Renal cortex interstitium (tissue), 11 donors: ENCODE data around the gene MGMT. TPM values are rescaled to one million over a fixed set of nuclear protein-coding genes. Genes with fewer than 3 reads are reported as not detected.

Experiments
- DNase-seq, 11 donors: peaks; one replicate each; pipeline ENCODE4 v3.0.0-alpha.2; 2013; ENCODE audit warnings: low read depth in 9 of 11, low spot score in 4 of 11; ENCODE audit errors: extremely low read depth in 1 of 11
- polyA plus RNA-seq, 3 donors: library from polyadenylated mRNA; unstranded; fragments of 120-200 nt; gene quantifications; one replicate each; pipeline ENCODE4 v1.2.1, GENCODE V29; 2013; ENCODE audit not compliant: insufficient read length in 3 of 3

MGMT gene
- polyA plus RNA-seq, 3 donors: 17.5 to 22.7 (median 20.5) TPM

GRCh38 chr10:129800796-129801340 lies 333.8 kb downstream of the MGMT start:
- no peak for DNase-seq

DNA sequence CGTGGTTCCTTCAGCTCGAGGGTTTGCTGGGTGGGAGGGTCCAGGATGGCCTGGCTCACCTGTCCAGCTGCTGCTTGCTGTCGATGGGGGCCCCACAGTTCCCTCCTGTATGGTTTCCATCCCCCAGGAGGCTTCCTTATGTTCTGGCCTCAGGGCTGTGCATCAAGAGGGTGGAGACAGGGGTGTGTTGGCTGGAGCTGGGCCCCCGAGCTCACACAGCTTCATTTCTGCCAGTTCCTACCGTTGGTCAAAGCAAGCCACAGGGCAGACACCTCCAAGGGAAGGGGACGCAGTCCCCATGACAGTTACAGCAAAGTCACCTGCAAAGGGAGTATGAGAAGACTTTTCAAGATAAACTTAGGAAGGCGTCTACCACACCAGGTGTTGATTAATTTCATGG lies 340.2 kb downstream of the MGMT start:
- DNase-seq: no peak

DNA sequence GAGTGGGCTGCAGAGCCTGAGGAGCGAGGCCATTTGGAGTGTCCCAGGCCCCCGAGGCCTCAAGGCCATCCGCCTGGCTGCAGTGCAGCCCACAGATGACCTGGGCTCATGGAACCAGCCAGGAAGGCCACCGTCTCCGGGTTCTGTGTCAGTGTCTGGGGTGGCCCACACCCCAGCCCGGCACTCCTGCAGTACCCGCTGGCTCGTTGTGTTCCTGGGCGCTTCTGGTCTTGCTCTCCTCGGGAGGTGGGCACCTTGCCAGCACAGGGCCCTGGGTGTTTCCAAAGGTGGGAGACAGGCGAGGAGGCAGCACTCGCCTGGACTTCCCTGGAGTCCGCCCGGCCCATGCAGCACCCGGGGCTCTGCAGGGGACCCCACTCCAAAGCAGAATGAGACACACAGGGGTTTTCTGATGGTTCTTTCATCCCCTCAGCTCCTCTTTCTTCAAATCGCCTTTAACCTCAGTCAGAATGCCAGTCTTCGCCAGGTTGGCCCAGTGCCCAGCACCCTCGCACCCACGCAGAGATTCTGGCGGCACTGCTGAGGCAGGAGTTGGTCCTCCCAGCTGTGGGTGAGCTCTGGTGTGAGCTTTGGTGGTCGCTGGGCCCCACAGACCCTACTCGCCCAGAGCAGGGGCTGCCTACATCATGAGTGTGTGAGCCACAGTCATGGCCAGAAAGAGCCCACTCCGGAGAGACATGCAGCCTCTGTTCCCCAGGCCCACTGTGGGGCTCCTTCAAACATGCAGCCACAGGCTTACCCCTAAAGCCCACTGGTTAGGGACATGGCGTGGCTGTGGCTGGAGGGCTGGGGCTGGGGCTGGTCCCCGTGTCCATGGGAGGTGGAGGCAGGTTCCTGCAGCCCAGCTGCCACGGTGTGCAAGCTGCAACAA lies 341.3 kb downstream of the MGMT start:
- DNase-seq: no peak

DNA sequence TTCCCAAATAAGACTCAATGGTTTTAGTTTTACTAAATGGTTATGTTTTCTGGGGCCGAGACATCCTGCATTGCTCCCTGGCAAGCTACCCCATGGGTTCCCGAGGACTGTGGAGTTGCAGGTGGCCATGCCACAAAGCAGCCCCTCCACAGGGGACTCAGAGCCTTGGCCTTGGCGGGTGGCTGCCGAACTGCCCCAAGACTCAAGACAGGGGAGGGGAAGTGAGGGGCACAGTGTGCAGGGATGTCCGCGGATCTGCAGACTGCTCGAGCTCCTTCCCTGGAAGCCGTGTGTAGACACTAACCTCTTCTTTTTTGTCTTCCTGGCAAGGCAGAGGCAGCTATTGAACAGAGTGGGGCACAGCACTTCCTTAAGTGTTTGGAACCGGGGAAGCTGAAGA lies 342.4 kb downstream of the MGMT start:
- DNase-seq: no peak

DNA sequence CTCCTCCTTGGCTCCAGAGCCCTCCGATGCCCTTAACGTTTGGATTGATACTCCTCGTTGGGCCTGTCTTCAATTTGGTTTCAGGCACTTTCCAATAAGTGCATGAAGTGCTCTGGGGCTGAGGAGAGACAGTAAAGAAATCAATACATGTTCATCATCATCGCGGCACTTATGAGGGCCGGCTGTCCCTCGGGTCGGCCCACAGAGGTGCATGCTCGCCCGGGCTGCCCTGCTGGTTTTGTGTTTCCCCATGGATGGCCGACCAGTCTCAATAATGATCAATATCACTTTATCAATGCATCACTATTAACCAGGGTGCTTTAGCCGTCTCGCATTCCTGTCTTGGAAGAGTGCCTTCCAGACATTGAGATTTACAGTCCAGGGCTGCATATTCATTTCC lies 342.8 kb downstream of the MGMT start:
- no peak for DNase-seq

DNA sequence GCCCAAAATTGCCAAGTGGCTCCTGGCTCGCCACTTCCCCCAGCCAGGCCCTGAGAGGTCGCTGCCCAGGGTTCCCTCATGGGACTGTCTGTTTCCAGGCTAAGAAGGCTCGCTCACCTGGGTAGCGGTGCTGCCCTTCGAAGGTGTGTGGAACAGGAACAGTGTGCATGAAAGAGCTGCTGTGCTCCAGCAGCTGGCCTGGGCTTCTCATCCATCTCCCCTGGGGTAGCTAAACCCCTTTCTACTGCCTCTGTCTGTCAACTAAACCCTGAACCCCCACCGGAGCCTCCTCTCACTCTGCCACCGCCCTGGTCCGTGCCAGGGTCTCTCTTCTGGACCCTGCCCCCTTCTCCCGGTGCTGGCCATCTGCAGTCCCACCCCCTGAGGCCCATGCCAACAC lies 344.2 kb downstream of the MGMT start:
- no peak for DNase-seq

DNA sequence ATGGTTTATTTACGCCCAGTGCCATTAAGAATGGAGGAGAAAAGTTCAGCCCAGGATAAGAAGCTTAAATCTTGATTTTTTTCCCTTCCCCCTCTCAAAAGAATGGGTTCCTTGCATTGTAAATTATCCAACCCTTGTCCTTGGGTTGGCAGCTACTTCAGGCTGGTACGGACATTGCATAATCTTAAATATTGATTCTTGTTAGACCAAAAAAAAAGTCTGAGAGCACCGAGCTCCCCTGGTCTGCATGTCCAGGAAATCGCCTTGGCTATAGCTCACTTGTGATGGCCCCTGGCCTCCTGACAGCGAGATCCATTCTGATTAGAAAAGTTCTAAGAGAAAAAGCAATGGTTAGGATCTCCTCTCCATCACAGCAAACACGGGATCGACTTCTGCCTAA lies 345.4 kb downstream of the MGMT start:
- DNase-seq: no peak

DNA sequence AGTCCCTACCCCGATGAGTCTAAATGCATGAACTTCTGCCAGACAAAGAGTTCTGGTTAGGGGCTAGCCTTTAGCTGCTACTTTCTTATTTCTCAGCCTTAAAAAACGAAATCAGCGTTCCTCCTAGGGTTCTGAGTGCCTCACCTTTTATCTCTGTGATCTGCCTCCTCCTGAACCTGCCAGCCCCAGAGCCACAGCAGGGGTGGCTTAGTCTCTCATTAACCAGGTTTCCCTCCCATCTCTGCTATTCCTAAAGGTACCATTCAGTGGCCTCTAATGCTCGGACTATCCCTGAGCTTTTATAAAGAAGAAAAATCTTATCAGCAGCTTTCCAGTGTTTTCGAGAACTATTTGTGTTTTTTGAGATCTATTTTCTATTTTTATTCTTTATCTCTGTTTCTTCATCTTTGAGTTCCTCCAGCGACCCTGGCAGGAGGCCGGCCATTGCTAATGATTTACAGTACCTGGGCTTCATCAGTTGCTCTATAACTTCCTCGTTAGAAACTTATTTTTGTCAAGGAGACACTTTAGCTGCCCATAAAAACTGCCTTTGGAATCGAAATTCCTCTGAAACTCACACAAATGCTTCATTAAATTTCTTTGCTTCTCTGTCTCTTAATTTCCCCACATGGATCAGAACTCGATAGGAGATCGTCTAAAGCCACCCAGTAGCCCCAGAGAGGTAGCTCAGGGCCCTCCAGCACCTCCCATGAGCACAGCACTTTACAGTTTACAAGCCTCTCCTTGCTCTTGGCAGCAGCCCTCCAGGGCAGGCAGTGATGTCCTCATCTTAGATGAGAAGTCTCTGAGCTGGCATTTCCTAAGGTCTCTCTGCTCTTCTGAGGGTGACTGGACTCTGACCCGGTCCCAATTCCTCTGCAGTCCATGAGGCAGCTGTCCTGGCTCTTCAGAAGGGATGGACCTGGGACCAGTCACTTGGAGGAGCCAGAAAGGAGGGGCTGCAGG lies 347.9 kb downstream of the MGMT start:
- DNase-seq: peak in 3 of 11 donors; percentile 6 to 33 (median 20)

DNA sequence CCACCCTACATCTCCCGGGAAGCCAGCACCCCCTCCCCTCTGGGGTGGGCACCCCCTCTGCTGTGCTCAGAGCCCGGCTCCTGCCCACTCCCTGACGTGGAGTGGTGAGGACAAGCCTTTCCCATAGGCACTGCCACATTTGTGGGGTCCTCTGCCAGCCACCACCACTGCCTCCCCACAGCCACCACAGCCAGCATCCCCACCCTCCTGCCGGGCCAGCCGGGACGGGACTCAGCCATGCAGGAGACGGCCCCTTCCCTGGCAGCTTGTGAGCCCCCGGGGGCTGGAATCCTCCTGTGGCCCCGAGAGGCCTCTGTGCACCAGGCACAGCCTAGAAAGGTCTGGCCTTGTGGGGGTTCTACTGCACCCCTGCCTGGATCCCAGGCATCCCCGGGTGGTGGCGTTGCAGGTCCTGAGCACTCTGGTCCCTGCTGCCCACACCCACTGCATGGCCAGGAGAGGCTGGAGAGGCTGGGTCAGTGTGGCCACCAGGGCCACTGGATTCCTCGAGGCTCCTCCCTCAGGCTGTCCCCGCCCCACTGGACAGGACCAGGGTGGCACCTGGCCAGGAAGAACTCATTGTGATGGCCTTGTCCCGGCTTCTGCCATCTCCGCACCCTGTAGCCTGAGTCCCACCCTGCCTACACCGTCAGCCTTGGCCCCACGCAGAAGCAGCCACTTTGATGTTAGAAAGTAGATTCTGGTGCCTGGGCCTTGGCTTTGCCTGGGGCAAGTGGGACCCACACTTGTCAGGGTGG lies 349.0 kb downstream of the MGMT start:
- DNase-seq: no peak

- DNase-seq: no peak
Observed at GRCh38 chr10:129816656-129817045, 349.6 kb downstream of the MGMT start.
